H1 (cell line): ENCODE data around the gene SPOPL. TPM values are rescaled to one million over a fixed set of nuclear protein-coding genes. Genes with fewer than 3 reads are reported as not detected.

Source experiments
- CTCF ChIA-PET: fragments of 300-600 bp; sonication (Branson Sonifier 250); formaldehyde crosslinking; loops from one replicate; lab custom pipeline; 2021; ENCODE audit not compliant: partially characterized antibody; lab: Charles Lee
- POLR2A ChIA-PET: fragments of 300-600 bp; sonication (Branson Sonifier 250); formaldehyde crosslinking; loops from one replicate; lab custom pipeline; 2021; ENCODE audit warnings: inconsistent platforms; ENCODE audit not compliant: partially characterized antibody; lab: Charles Lee
- DNase-seq, 2 experiments: peaks; one replicate each; pipeline versions ENCODE4 v3.0.0 to v3.0.0-alpha.2; 2010 to 2022; ENCODE audit warnings: low spot score in 2 of 2, low read depth in 1 of 2, mixed read lengths in 1 of 2
- FAIRE-seq: peaks from 2 replicates; lab custom pipeline; 2011; peaks lifted over from hg19 to GRCh38; lab: Jason Lieb, UNC
- H2AFZ ChIP-seq: 2 replicates; pipeline ENCODE4 v1.8.1; 2012; ENCODE audit warnings: low read length, inconsistent platforms
- H2AK5ac ChIP-seq: 2 replicates; pipeline ENCODE4 v1.6.1; 2013; ENCODE audit warnings: low read depth, low read length
- H2BK120ac ChIP-seq: replicated peaks from 2 replicates; pipeline ENCODE3; 2013; ENCODE audit warnings: low read depth, low read length, inconsistent platforms
- H2BK12ac ChIP-seq: 2 replicates; pipeline ENCODE4 v1.6.1; 2013; ENCODE audit warnings: low read depth, low read length
- H2BK15ac ChIP-seq: 2 replicates; pipeline ENCODE4 v1.6.1; 2013; ENCODE audit warnings: low read length
- H2BK20ac ChIP-seq: 2 replicates; pipeline ENCODE4 v1.6.1; 2013; ENCODE audit warnings: low read length
- H2BK5ac ChIP-seq: 2 replicates; pipeline ENCODE4 v1.6.1; 2013; ENCODE audit warnings: low read depth, low read length
- H3K14ac ChIP-seq: 2 replicates; pipeline ENCODE4 v1.6.1; 2013; ENCODE audit warnings: inconsistent platforms; ENCODE audit not compliant: insufficient read length
- H3K18ac ChIP-seq: 2 replicates; pipeline ENCODE4 v1.6.1; 2013; ENCODE audit warnings: low read length; ENCODE audit errors: extremely low read depth
- H3K23ac ChIP-seq: 2 replicates; pipeline ENCODE4 v1.6.1; 2013; ENCODE audit warnings: inconsistent platforms; ENCODE audit not compliant: insufficient read length
- H3K23me2 ChIP-seq: 2 replicates; pipeline ENCODE4 v1.6.1; 2013; ENCODE audit warnings: low read depth, low read length
- H3K27ac ChIP-seq: 2 replicates; pipeline ENCODE4 v1.6.1; 2011; ENCODE audit warnings: low read depth, low read length, inconsistent platforms
- H3K27me3 ChIP-seq, 4 experiments: replicated peaks in 1 of 4; 1 replicate in 1 of 4; 2 replicates in 3 of 4; pipeline versions ENCODE4 v1.6.1 to v1.8.1; 2011 to 2013; ENCODE audit warnings: low read length in 3 of 4, mild to moderate bottlenecking in 3 of 4, inconsistent platforms in 2 of 4, mixed read lengths in 2 of 4, moderate library complexity in 1 of 4; ENCODE audit not compliant: control insufficient read depth in 3 of 4, insufficient read depth in 3 of 4; ENCODE audit errors: extremely low read depth in 1 of 4
- H3K36me3 ChIP-seq, 4 experiments: 2 replicates each; pipeline versions ENCODE4 v1.6.1 to v1.8.1; 2011 to 2013; ENCODE audit warnings: mild to moderate bottlenecking in 4 of 4, low read length in 3 of 4, moderate library complexity in 2 of 4, control low read depth in 1 of 4, inconsistent platforms in 1 of 4; ENCODE audit not compliant: insufficient read depth in 4 of 4, control insufficient read depth in 2 of 4
- H3K4ac ChIP-seq: replicated peaks from 2 replicates; pipeline ENCODE3; 2013; ENCODE audit warnings: low read length, low read depth, mixed read lengths, inconsistent platforms; ENCODE audit not compliant: insufficient read length
- H3K4me1 ChIP-seq, 4 experiments: replicated peaks in 1 of 4; 1 replicate in 1 of 4; 2 replicates in 3 of 4; pipeline versions ENCODE4 v1.6.1 to v1.8.1; 2011 to 2013; ENCODE audit warnings: low read length in 3 of 4, inconsistent platforms in 2 of 4, mixed read lengths in 1 of 4; ENCODE audit not compliant: insufficient read depth in 4 of 4, control insufficient read depth in 3 of 4
- H3K4me2 ChIP-seq, 2 experiments: 2 replicates each; pipeline versions ENCODE4 v1.6.1 to v1.8.1; 2011 to 2013; ENCODE audit warnings: low read depth in 2 of 2, low read length in 2 of 2, control low read depth in 1 of 2, inconsistent platforms in 1 of 2, mild to moderate bottlenecking in 1 of 2; ENCODE audit not compliant: insufficient read depth in 1 of 2
- H3K4me3 ChIP-seq, 4 experiments: fragments of 200-600, 300-600 bp in 1 of 4; sonication (generic), shearing (Covaris generic), sonication (Bioruptor Twin) in 1 of 4; 2 replicates each; pipeline versions ENCODE4 v1.5.1 to v1.8.1; 2011 to 2016; ENCODE audit warnings: low read length in 4 of 4, low read depth in 3 of 4, control low read depth in 2 of 4, inconsistent platforms in 2 of 4, mild to moderate bottlenecking in 2 of 4, mixed read lengths in 1 of 4, moderate library complexity in 1 of 4; ENCODE audit not compliant: insufficient read depth in 2 of 4; ENCODE audit errors: extremely low read depth in 1 of 4
- H3K56ac ChIP-seq: replicated peaks from 2 replicates; pipeline ENCODE3; 2013; ENCODE audit warnings: low read depth, mild to moderate bottlenecking, mixed read lengths, low read length, inconsistent platforms; ENCODE audit not compliant: insufficient read length
- H3K79me1 ChIP-seq: 2 replicates; pipeline ENCODE4 v1.6.1; 2013; ENCODE audit warnings: low read depth, low read length, control low read depth
- H3K79me2 ChIP-seq, 2 experiments: 2 replicates each; pipeline versions ENCODE4 v1.6.1 to v1.8.1; 2012 to 2013; ENCODE audit warnings: low read length in 2 of 2, mild to moderate bottlenecking in 2 of 2, inconsistent platforms in 1 of 2; ENCODE audit not compliant: insufficient read depth in 2 of 2, control insufficient read depth in 1 of 2
- H3K9ac ChIP-seq, 4 experiments: replicated peaks in 1 of 4; 1 replicate in 1 of 4; 2 replicates in 3 of 4; pipeline versions ENCODE4 v1.6.1 to v1.8.1; 2011 to 2013; ENCODE audit warnings: low read depth in 3 of 4, low read length in 3 of 4, control low read depth in 2 of 4, mild to moderate bottlenecking in 2 of 4, moderate library complexity in 2 of 4, inconsistent platforms in 1 of 4; ENCODE audit errors: extremely low read depth in 1 of 4
- H3K9me3 ChIP-seq, 2 experiments: 2 replicates each; pipeline versions ENCODE4 v1.6.1 to v1.8.1; 2012 to 2013; ENCODE audit warnings: mild to moderate bottlenecking in 2 of 2, moderate library complexity in 2 of 2, control low read depth in 1 of 2, inconsistent platforms in 1 of 2, low read depth in 1 of 2, low read length in 1 of 2, mixed read lengths in 1 of 2; ENCODE audit not compliant: insufficient read depth in 2 of 2
- H4K20me1 ChIP-seq, 2 experiments: replicated peaks in 1 of 2; 2 replicates each; pipeline versions ENCODE3 to v1.8.1; 2011 to 2013; ENCODE audit warnings: inconsistent platforms in 2 of 2, low read length in 2 of 2, mild to moderate bottlenecking in 1 of 2; ENCODE audit not compliant: insufficient read depth in 2 of 2, control insufficient read depth in 1 of 2
- H4K5ac ChIP-seq: 2 replicates; pipeline ENCODE4 v1.6.1; 2013; ENCODE audit warnings: low read length, low read depth, mixed read lengths, inconsistent platforms; ENCODE audit not compliant: insufficient read length
- H4K8ac ChIP-seq: 2 replicates; pipeline ENCODE4 v1.8.0; 2013; ENCODE audit warnings: mild to moderate bottlenecking, moderate library complexity, low read length, inconsistent platforms; ENCODE audit not compliant: insufficient read depth; ENCODE audit errors: extremely low read depth
- H4K91ac ChIP-seq: replicated peaks from 2 replicates; pipeline ENCODE3; 2013; ENCODE audit warnings: low read length, mixed read lengths, inconsistent platforms; ENCODE audit not compliant: insufficient read length
- ASH2L ChIP-seq: fragments of 200-600, 300-600 bp; sonication (generic); IDR thresholded peaks from one replicate; pipeline ENCODE4 v1.7.1; 2017; ENCODE audit warnings: low read length
- CBX8 ChIP-seq: fragments of 300-800, 300-1000 bp; sonication (generic); IDR thresholded peaks from 2 replicates; pipeline ENCODE4 v1.7.1; 2016; ENCODE audit warnings: low read depth, low read length, borderline replicate concordance
- GABPA ChIP-seq: IDR thresholded peaks from 2 replicates; pipeline ENCODE4 v1.6.1; 2011; ENCODE audit warnings: mild to moderate bottlenecking, low read length, moderate library complexity, borderline replicate concordance; ENCODE audit not compliant: insufficient read depth
- HDAC6 ChIP-seq: IDR thresholded peaks from one replicate; pipeline ENCODE4 v1.7.1; 2012; ENCODE audit warnings: low read depth, mild to moderate bottlenecking, inconsistent platforms, low read length, moderate library complexity
- JUND ChIP-seq: IDR thresholded peaks from 2 replicates; pipeline ENCODE4 v1.6.1; 2011; ENCODE audit warnings: mild to moderate bottlenecking, improper control_type of control experiment, low read length
- KDM1A ChIP-seq: fragments of 200-600, 300-600 bp; sonication (generic); IDR thresholded peaks from 2 replicates; pipeline ENCODE4 v1.7.1; 2016; ENCODE audit warnings: mild to moderate bottlenecking, low read length, borderline replicate concordance
- MAX ChIP-seq: IDR thresholded peaks from 2 replicates; pipeline ENCODE4 v1.6.1; 2012; ENCODE audit warnings: inconsistent platforms
- NANOG ChIP-seq: IDR thresholded peaks from 2 replicates; pipeline ENCODE4 v1.6.1; 2011; ENCODE audit warnings: low read length, low read depth, mild to moderate bottlenecking, inconsistent platforms; ENCODE audit not compliant: insufficient read depth, poor library complexity, severe bottlenecking
- NRF1 ChIP-seq: IDR thresholded peaks from 2 replicates; pipeline ENCODE4 v1.6.1; 2011; ENCODE audit warnings: mild to moderate bottlenecking, low read depth, low read length, improper control_type of control experiment
- PHF8 ChIP-seq: fragments of 200-600 bp; sonication (generic); conservative IDR thresholded peaks from 2 replicates; pipeline ENCODE4 v1.7.1; 2012; ENCODE audit warnings: low read depth, mild to moderate bottlenecking, inconsistent platforms, low read length, moderate library complexity
- POU5F1 ChIP-seq: IDR thresholded peaks from 2 replicates; pipeline ENCODE4 v1.6.1; 2011; ENCODE audit warnings: low read depth, mild to moderate bottlenecking, low read length, moderate library complexity
- SIN3A ChIP-seq, 2 experiments: IDR thresholded peaks in 1 of 2; conservative IDR thresholded peaks in 1 of 2; 2 replicates each; pipeline ENCODE4 v1.6.1; 2011 to 2012; ENCODE audit warnings: low read length in 2 of 2, improper control_type of control experiment in 1 of 2, low read depth in 1 of 2, mild to moderate bottlenecking in 1 of 2
- SIX5 ChIP-seq: IDR thresholded peaks from 2 replicates; pipeline ENCODE4 v1.6.1; 2011; ENCODE audit warnings: mild to moderate bottlenecking, low read depth, low read length
- SP2 ChIP-seq: IDR thresholded peaks from 2 replicates; pipeline ENCODE4 v1.6.1; 2012; ENCODE audit warnings: mild to moderate bottlenecking, low read length, inconsistent platforms
- TCF12 ChIP-seq: IDR thresholded peaks from 2 replicates; pipeline ENCODE4 v1.6.1; 2011; ENCODE audit warnings: low read depth, mild to moderate bottlenecking, low read length
- WGBS, 2 experiments: shearing (Covaris generic) in 1 of 2; methylation state at CpG; one replicate each; pipeline versions ENCODE4 v1.1.6 to v1.1.7; 2013 to 2015; ENCODE audit warnings: low lambda C conversion rate in 2 of 2, mixed read lengths in 2 of 2, inconsistent platforms in 1 of 2, low coverage in 1 of 2, missing lambda C conversion rate in 1 of 2; ENCODE audit not compliant: insufficient replicate concordance in 2 of 2, insufficient coverage in 1 of 2, insufficient read length in 1 of 2; ENCODE audit errors: extremely low coverage in 1 of 2, missing lambda C conversion rate in 1 of 2; 5-methylcytosine and 5-hydroxymethylcytosine counted together
- polyA plus RNA-seq, 7 experiments: library from polyadenylated mRNA; depleted of rRNA in 3 of 7; stranded (reverse) in 5 of 7; unstranded in 2 of 7; fragments of >200 nt in 5 of 7; fragments of 200-250 nt in 2 of 7; gene quantifications; 1 replicate in 5 of 7; 2 replicates in 1 of 7; 4 replicates in 1 of 7; pipeline versions ENCODE4 v1.2.1 to v1.2.3, GENCODE V29; 2011 to 2013; ENCODE audit warnings: missing spikeins in 2 of 7, mixed read lengths in 2 of 7
- total RNA-seq: library from RNA; stranded (reverse); fragmentation: NEBNext Ultra II Directional; extraction: Animal tissue kit (Norgen Biotek cat#: 25700); gene quantifications from 2 replicates; pipeline ENCODE4 v1.2.1, GENCODE V29; 2021

SPOPL gene
- total and polyA plus RNA-seq, 2 of the 8 experiments (the other 6 are each of a cell fraction or from before 2014, with no cell fraction given) = 1.9 to 14.5 TPM

- Histone ChIP-seq H3K4me3 (no peak overlapping the region), H3K18ac (no peak overlapping the region)
- CTCF ChIA-PET = no interaction called here
- TF ChIP-seq KDM1A (no peak), GABPA (no peak), SP2 (no peak), JUND (no peak), PHF8 (no peak), TCF12 (no peak), SIX5 (no peak), HDAC6 (no peak), CBX8 (no peak), MAX (no peak), POU5F1 (no peak), NANOG (no peak), NRF1 (no peak), SIN3A (conservative IDR thresholded peaks at IDR 0.05 in 1 of 2, IDR thresholded peaks at IDR 0.05 in 1 of 2; ENCODE audit: low read depth in 1 of 2, low read length in 2 of 2) (no peak), ASH2L (no peak)
Measured at GRCh38 chr2:138492160-138492559, 9.4 kb upstream of the SPOPL start.

More at GRCh38 chr2:138492160-138492559, 9.4 kb upstream of the SPOPL start:
- Histone ChIP-seq H3K9me3 (no peaks in the 10 kb centered on the region), H2BK20ac (no peak overlapping the region), H4K91ac (no peak overlapping the region), H3K79me1 (no peaks in the 10 kb centered on the region; the same call in 1 of the 2 replicates), H3K4me2 (no peak overlapping the region), H2AK5ac (no peak overlapping the region), H3K23ac (no peak overlapping the region), H4K8ac (no peak overlapping the region), H3K36me3 (no peaks in the 10 kb centered on the region; a peak in 1 of 8 replicates), H3K4me1 (0 out of 7 replicates have a peak, but pooled peaks cover 0 to 2% (median 0%) of the 10 kb centered on the region in 4 experiments), H3K14ac (no peak overlapping the region), H3K4ac (no peak overlapping the region), H3K79me2 (no peaks in the 10 kb centered on the region), H4K20me1 (peaks cover 0 to 1% of the 10 kb centered on the region in 2 experiments), H3K56ac (no peak overlapping the region), H2AFZ (no peak overlapping the region), H2BK5ac (no peak overlapping the region), H4K5ac (no peak overlapping the region), H3K27ac (no peak overlapping the region), H2BK120ac (no peak overlapping the region), H3K9ac (no peak overlapping the region), H2BK15ac (no peak overlapping the region), H3K23me2 (no peaks in the 10 kb centered on the region), H3K27me3 (no peaks in the 10 kb centered on the region), H2BK12ac (no peak overlapping the region)
- 94% methylated on average over 2 of the region's 2 CpGs; no CpG with 5 or more reads in 1 of the 2 experiments for WGBS, 2 experiments
- FAIRE-seq (no peak), DNase-seq (no peak)
- POLR2A ChIA-PET = interaction anchor here (1.1 kb wide), 1 partner anchor 9 kb away, joined by 3 read pairs; no protein-coding TSS in a partner anchor
